Globus pallidus (tissue), 1 donor: ENCODE measurements around the gene ITGB8.

Experiments
- DNase-seq: peaks from one replicate; pipeline ENCODE4 v3.0.0-alpha.2; 2015; ENCODE audit warnings: low spot score

ITGB8 gene

GRCh38 chr7:20307901-20308300, 22.8 kb upstream of the ITGB8 start:
- peak; percentile 62 for DNase-seq

DNA sequence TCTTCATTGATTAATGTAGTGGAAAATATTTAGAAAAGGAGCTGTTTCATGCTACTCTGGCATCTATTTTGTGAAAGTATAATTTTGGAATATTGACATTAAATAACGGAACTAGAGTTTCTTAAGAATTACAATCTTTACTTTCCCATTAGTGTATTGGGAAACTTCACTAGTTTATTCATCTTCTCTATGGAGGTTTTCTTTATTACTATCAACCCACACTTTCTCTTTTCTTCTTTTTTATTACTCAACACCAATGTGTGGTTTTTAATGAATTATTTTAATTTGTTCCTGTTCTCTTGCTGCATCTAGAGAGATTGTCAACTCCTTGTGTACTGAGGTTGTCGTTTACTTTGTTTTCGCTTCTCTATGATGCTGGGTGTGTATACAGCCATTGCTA, 20.4 kb upstream of the ITGB8 start:
- DNase-seq, result no peak

GRCh38 chr7:20310963-20311742, 19.5 kb upstream of the ITGB8 start:
- DNase-seq, result no peak

GRCh38 chr7:20311743-20312042, 19.0 kb upstream of the ITGB8 start:
- no peak for DNase-seq

DNA sequence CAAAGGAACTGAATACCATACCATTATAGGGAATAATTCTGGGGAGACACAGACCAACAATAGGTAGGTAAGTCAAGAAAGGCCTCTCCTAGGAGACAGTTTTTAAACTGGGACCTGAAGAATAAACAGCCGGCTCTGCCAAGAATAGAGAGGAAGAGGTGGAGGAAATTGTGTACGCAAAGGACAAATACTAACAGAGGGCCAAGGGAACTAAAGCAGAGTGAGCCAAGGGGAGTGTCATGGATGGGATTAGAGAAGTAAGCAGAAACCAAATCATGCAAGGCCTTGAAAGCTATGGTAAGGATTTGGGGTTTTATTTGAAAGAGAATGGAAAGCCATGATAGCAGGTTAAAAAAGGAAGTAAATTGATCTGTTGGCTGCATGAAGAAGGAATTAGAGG, 18.1 kb upstream of the ITGB8 start:
- no peak for DNase-seq

- no peak for DNase-seq
Measured at GRCh38 chr7:20313626-20314025, 17.1 kb upstream of the ITGB8 start.

DNA sequence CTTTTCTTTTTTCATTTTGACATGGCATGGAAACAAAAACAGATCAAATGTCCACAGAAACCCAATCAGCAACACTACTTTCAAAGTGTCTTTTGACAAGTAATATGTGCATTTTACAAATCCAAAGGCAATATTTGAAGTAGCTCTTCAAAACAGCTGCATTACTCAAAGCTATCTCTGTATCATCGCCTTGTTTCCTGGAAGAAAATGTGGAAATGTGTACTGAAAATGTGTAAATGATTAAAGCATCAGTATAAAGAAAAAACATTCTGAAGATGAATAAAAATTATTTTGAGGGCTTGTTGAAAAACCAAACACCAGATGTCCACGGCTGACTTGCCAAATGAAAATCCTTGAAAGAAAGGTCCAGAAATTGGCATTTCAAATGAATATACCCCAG, 16.5 kb upstream of the ITGB8 start:
- DNase-seq, result no peak

- DNase-seq, result no peak
Measured at GRCh38 chr7:20316706-20317105, 14.0 kb upstream of the ITGB8 start.

- DNase-seq, result no peak
Measured at GRCh38 chr7:20317413-20317812, 13.3 kb upstream of the ITGB8 start.

- no peak for DNase-seq
Measured at GRCh38 chr7:20318933-20319332, 11.8 kb upstream of the ITGB8 start.

GRCh38 chr7:20320322-20320721, 10.4 kb upstream of the ITGB8 start:
- DNase-seq, result no peak

DNA sequence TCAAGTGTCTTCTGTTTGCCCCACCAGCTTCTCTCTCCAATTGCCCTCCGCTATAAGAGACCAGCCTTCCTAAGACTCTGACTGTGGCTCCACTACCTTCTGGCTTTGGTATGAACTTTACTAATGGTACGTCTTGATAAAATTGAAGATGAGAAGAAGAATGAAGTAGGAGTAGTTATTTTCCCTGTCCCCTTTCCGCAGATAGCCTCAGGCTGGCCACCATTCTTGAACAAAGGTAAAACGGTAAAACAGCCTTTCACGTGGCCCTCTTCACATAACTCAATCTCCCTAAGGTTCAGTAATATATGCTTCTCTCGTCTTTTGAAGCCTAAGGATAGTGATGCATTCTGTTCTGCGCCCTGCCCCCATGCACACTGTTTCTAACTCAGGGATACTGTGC, 9.9 kb upstream of the ITGB8 start:
- no peak for DNase-seq

- no peak for DNase-seq
Measured at GRCh38 chr7:20323595-20323994, 7.1 kb upstream of the ITGB8 start.

DNA sequence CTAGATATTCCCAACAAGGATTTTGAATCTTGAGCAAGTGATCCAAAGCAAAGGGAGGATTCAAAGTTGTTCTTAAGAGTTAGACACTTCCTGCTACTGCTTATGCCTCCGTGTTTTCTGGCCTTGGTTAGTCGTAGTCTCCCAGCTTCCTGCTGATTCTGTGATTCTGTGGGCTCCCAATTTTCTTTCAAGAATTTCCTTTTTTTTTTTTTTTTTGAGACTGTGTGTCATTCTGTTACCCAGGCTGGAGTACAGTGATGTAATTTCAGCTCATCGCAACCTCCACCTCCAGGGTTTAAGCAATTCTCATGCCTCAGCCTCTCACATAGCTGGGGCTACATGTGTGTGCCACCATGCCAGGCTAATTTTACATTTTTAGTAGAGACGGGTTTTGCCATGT, 4.4 kb upstream of the ITGB8 start:
- DNase-seq, result no peak

- no peak for DNase-seq
Measured at GRCh38 chr7:20327055-20327454, 3.6 kb upstream of the ITGB8 start.

DNA sequence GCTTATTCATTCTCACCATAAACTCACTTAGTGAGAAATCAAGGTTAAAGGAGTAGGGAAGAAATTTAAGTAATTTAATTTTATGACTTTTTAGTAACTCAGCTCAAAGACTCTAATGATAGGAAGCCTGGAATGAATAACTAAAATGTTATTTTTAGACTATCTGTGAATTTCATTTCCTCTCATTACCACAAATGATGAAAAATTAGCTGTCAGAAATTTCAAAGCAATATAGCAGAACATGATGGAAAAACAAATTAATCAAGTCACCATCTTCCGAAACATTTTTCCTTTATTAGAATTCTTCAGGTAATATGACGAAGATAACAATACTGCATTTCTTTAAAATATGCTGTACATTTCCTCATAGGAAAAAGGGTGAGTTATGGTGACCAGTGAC, 2.7 kb upstream of the ITGB8 start:
- no peak for DNase-seq

DNA sequence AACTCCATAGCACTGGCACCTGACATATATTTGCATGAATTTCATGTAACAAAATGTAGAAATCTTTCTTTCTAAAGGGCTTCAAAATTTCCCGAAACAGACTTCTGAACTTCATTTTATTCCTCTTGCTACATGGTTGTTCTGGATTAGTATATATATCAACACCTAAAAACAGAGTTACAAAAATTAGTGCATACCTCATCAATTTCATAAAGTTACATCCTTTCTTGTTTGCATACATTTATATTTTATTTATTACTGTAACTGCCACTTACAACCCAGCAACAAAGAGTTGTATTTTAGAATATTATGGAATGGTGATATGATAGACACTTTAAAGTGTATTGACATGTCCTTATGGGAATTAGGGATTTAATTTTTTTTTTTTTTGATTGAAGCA, 2.0 kb upstream of the ITGB8 start:
- DNase-seq, result no peak

DNA sequence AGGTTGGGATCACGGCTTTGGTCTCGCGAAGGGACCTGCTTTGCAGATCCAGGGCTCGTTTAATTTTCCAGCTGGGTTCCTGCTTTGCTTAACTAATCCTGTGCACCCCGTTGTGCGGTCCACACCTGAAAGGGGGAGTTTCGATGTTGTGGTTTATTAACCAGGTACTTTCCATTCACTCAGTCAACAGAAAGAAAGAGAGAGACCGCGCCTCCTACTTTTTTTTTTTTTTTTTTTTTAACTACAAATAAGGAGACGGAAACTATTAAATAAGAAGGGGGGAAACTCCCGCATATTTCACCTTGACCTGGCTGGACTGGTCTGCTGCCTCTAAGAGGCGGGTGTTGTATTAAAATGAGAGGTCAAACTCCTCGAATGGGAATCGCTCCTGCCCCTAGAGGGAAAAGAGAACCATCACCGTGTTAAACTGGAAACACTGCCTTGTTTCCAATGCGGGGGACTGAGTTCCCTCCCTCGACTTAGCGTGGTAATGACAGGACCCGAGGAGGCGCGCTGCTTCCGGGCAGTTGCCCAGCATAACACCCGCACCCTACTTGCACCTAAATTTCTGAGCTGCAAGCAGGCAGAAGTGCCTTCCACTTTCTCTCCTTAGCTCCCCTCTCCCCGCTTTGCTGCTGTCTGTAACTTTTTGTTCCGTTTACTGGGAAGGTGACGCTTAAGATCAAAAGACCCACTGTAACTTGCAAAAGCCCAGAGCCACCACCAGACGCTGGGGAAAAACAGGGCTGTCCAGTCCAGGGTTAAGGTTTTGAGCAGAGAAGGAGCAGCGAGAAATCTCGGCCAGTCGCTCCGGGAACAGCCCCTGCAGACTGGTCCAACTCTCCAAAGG, 1.1 kb upstream of the ITGB8 start:
- DNase-seq, result peak; percentile 87

GRCh38 chr7:20330928-20331909, 519 bp downstream of the ITGB8 start:
- peak; percentile 94 for DNase-seq

- DNase-seq, result no peak
Measured at GRCh38 chr7:20331910-20332813, 1.5 kb downstream of the ITGB8 start.

GRCh38 chr7:20338285-20338684, 7.6 kb downstream of the ITGB8 start:
- DNase-seq, result no peak
